ENCODE data around the gene VASH1.

- TF ChIP-seq CTCF (IDR thresholded peaks at IDR 0.05; ENCODE audit: low read length), result no peak
- no peak for TF ChIP-seq EZH2 (optimal IDR thresholded peaks at IDR 0.05; ENCODE audit: low read depth, low read length)
- TF ChIP-seq EZH2phosphoT487 (IDR thresholded peaks at IDR 0.05; ENCODE audit: low read length), result no peak
Measured at GRCh38 chr14:76769636-76770292, 8.5 kb downstream of the VASH1 start.

Data from MM.1S (cell line).